Activated naive CD4-positive, alpha-beta T cell treated with anti-CD3 and anti-CD28 coated beads for 36 hours (primary cell): ENCODE results near the gene TMEM108. TPM values are rescaled to one million over a fixed set of nuclear protein-coding genes. Genes with fewer than 3 reads are reported as not detected.

Source experiments
- CTCF ChIA-PET: fragments of 350-600 bp; sonication (Branson Sonifier 250); formaldehyde crosslinking; loops from one replicate; lab custom pipeline; 2021; ENCODE audit warnings: antibody characterized with exemption; lab: Charles Lee
- DNase-seq: peaks from one replicate; pipeline ENCODE4 v3.0.0-alpha.2; 2020
- H3K27ac Mint-ChIP-seq: one replicate; pipeline ENCODE4 v1.8.0; 2021; ENCODE audit warnings: mild to moderate bottlenecking, mixed read lengths
- H3K27me3 Mint-ChIP-seq: one replicate; pipeline ENCODE4 v1.8.0; 2021; ENCODE audit warnings: low read depth, mixed read lengths
- H3K36me3 Mint-ChIP-seq: one replicate; pipeline ENCODE4 v1.8.0; 2021; ENCODE audit warnings: low read depth, mixed read lengths
- H3K4me1 Mint-ChIP-seq: one replicate; pipeline ENCODE4 v1.8.0; 2021; ENCODE audit warnings: low read depth, mixed read lengths
- H3K4me3 Mint-ChIP-seq: one replicate; pipeline ENCODE4 v1.8.0; 2021; ENCODE audit warnings: mild to moderate bottlenecking, moderate library complexity, mixed read lengths
- H3K9me3 Mint-ChIP-seq: one replicate; pipeline ENCODE4 v1.8.0; 2021; ENCODE audit warnings: mixed read lengths
- intact Hi-C: fragments of 100-400 bp; cut with micrococcal nuclease; formaldehyde crosslinking; loops from one replicate; pipeline ENCODE4 v1.15.1; 2023
- total RNA-seq, 2 experiments: library from RNA; stranded (reverse); gene quantifications; one replicate each; pipeline ENCODE4 v1.2.3, GENCODE V29; 2021

TMEM108 gene
- total RNA-seq, 2 experiments from 2014 or later, result not detected

GRCh38 chr3:133158686-133159085 is 120.5 kb downstream of the TMEM108 start:
- H3K4me3 Mint-ChIP-seq, result no peak overlapping the region
- CTCF ChIA-PET, result no interaction called here
- no peaks in the 10 kb centered on the region for H3K4me1 Mint-ChIP-seq
- H3K27me3 Mint-ChIP-seq, result peaks cover 4% of the 10 kb centered on the region
- no peaks in the 10 kb centered on the region for H3K9me3 Mint-ChIP-seq
- H3K27ac Mint-ChIP-seq, result no peak overlapping the region
- DNase-seq, result no peak
- intact Hi-C loops, result no loop called here
- no peaks in the 10 kb centered on the region for H3K36me3 Mint-ChIP-seq

- H3K36me3 Mint-ChIP-seq, result no peaks in the 10 kb centered on the region
- intact Hi-C loops, result no loop called here
- CTCF ChIA-PET, result interaction anchor here (0.5 kb wide), 1 partner anchor 264 kb away, joined by 3 read pairs; no protein-coding TSS in a partner anchor
- H3K27ac Mint-ChIP-seq, result no peak overlapping the region
- H3K4me3 Mint-ChIP-seq, result no peak overlapping the region
- no peak for DNase-seq
- H3K4me1 Mint-ChIP-seq, result no peaks in the 10 kb centered on the region
- H3K27me3 Mint-ChIP-seq, result peaks cover 12% of the 10 kb centered on the region
- H3K9me3 Mint-ChIP-seq, result no peaks in the 10 kb centered on the region
Measured at GRCh38 chr3:133159498-133160475, 121.6 kb downstream of the TMEM108 start.

DNA sequence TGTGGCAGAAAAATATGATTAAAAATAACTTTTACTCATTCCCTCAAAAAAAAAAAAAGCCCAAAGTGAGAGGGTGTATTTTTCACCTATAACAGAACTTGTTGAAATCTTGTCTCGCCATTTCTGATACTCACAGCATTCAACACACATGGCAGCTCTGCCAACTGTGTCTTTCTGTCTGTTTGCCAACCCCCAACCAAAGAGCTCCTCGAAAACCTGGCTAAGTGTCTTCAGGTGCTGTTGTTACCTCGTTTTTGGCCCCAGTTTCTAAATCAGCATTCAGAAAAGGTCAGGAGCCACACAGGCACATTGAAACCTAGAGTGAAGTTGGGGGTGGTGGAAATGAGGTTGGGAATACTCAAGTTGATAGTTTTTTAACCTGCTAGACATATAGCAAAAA is 123.5 kb downstream of the TMEM108 start:
- Mint-ChIP-seq H3K9me3 (no peaks in the 10 kb centered on the region), H3K4me1 (no peaks in the 10 kb centered on the region), H3K27me3 (peaks cover 15% of the 10 kb centered on the region), H3K27ac (no peak overlapping the region), H3K4me3 (no peak overlapping the region), H3K36me3 (no peaks in the 10 kb centered on the region)
- intact Hi-C loops, result no loop called here
- CTCF ChIA-PET, result no interaction called here
- no peak for DNase-seq

DNA sequence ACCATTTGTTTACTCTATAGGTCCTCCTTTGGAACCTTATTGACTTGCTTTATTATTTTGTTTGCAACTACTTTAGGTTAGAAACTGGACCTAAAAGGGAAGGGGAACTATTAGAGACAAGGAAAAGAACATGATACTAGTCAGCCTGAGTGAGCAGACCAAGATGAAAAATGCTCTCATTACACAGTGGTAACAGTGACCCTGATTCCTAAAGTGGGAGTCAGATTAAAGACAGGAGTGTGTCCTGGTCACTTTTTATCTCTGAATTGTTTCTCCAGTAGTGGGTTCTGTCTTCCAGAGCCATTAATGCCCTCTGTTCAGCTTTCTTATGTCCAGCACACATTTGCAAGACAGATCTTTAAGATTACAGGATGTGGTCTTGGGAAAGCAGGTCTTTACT is 124.1 kb downstream of the TMEM108 start:
- Mint-ChIP-seq H3K36me3 (no peaks in the 10 kb centered on the region), H3K4me1 (no peaks in the 10 kb centered on the region), H3K4me3 (no peak overlapping the region), H3K9me3 (no peaks in the 10 kb centered on the region), H3K27me3 (peaks cover 12% of the 10 kb centered on the region), H3K27ac (no peak overlapping the region)
- CTCF ChIA-PET, result no interaction called here
- DNase-seq, result no peak
- intact Hi-C loops, result no loop called here

- no peaks in the 10 kb centered on the region for H3K36me3 Mint-ChIP-seq
- H3K27ac Mint-ChIP-seq, result no peak overlapping the region
- H3K4me1 Mint-ChIP-seq, result no peaks in the 10 kb centered on the region
- DNase-seq, result no peak
- intact Hi-C loops, result no loop called here
- H3K9me3 Mint-ChIP-seq, result no peaks in the 10 kb centered on the region
- peaks cover 12% of the 10 kb centered on the region for H3K27me3 Mint-ChIP-seq
- no peak overlapping the region for H3K4me3 Mint-ChIP-seq
- CTCF ChIA-PET, result no interaction called here
Measured at GRCh38 chr3:133162670-133163305, 124.6 kb downstream of the TMEM108 start.

- DNase-seq, result no peak
- H3K27me3 Mint-ChIP-seq, result peaks cover 12% of the 10 kb centered on the region
- H3K36me3 Mint-ChIP-seq, result no peaks in the 10 kb centered on the region
- CTCF ChIA-PET, result no interaction called here
- H3K4me1 Mint-ChIP-seq, result no peaks in the 10 kb centered on the region
- intact Hi-C loops, result no loop called here
- H3K4me3 Mint-ChIP-seq, result no peak overlapping the region
- no peaks in the 10 kb centered on the region for H3K9me3 Mint-ChIP-seq
- H3K27ac Mint-ChIP-seq, result no peak overlapping the region
Measured at GRCh38 chr3:133167340-133168024, 129.3 kb downstream of the TMEM108 start.

- no peak for DNase-seq
Measured at GRCh38 chr3:133168025-133168401, 129.8 kb downstream of the TMEM108 start.

GRCh38 chr3:133169331-133170068 is 131.3 kb downstream of the TMEM108 start:
- no peak overlapping the region for H3K27ac Mint-ChIP-seq
- H3K27me3 Mint-ChIP-seq, result peaks cover 9% of the 10 kb centered on the region
- no peaks in the 10 kb centered on the region for H3K9me3 Mint-ChIP-seq
- intact Hi-C loops, result no loop called here
- CTCF ChIA-PET, result no interaction called here
- no peaks in the 10 kb centered on the region for H3K36me3 Mint-ChIP-seq
- no peak overlapping the region for H3K4me3 Mint-ChIP-seq
- H3K4me1 Mint-ChIP-seq, result no peaks in the 10 kb centered on the region
- DNase-seq, result no peak

More at GRCh38 chr3:133168025-133168401, 129.8 kb downstream of the TMEM108 start:
- peaks cover 15% of the 10 kb centered on the region for H3K27me3 Mint-ChIP-seq
- H3K27ac Mint-ChIP-seq, result no peak overlapping the region
- H3K36me3 Mint-ChIP-seq, result no peaks in the 10 kb centered on the region
- H3K4me1 Mint-ChIP-seq, result no peaks in the 10 kb centered on the region
- no peak overlapping the region for H3K4me3 Mint-ChIP-seq
- CTCF ChIA-PET, result no interaction called here
- no peaks in the 10 kb centered on the region for H3K9me3 Mint-ChIP-seq
- intact Hi-C loops, result no loop called here

DNA sequence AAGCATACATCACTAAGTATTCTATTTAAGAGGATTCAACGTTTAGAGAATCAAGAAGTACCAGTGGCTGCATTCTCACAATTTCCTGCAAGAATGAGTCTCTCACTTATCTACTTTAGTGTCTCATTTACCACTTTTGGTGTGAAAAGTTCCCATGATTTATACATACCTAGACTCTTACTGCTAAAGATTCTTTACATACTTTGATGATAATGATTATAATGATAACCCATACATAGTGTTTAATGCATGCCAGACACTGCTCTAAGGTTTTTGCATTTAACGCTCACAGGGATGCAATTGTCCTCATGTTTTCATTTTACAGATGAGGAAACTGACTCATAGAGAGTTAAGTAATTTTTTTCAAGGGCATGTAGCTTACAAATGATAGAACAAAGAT is 133.6 kb downstream of the TMEM108 start:
- DNase-seq, result no peak
- intact Hi-C loops, result no loop called here
- CTCF ChIA-PET, result no interaction called here
- H3K4me1 Mint-ChIP-seq, result no peaks in the 10 kb centered on the region
- no peak overlapping the region for H3K4me3 Mint-ChIP-seq
- no peaks in the 10 kb centered on the region for H3K36me3 Mint-ChIP-seq
- peaks cover 6% of the 10 kb centered on the region for H3K27me3 Mint-ChIP-seq
- H3K9me3 Mint-ChIP-seq, result no peaks in the 10 kb centered on the region
- H3K27ac Mint-ChIP-seq, result no peak overlapping the region

- Mint-ChIP-seq H3K27me3 (no peaks in the 10 kb centered on the region), H3K27ac (no peak overlapping the region), H3K9me3 (no peaks in the 10 kb centered on the region), H3K36me3 (no peaks in the 10 kb centered on the region), H3K4me1 (no peaks in the 10 kb centered on the region), H3K4me3 (no peak overlapping the region)
- intact Hi-C loops, result no loop called here
- no peak for DNase-seq
- CTCF ChIA-PET, result no interaction called here
Measured at GRCh38 chr3:133181392-133182150, 143.4 kb downstream of the TMEM108 start.

DNA sequence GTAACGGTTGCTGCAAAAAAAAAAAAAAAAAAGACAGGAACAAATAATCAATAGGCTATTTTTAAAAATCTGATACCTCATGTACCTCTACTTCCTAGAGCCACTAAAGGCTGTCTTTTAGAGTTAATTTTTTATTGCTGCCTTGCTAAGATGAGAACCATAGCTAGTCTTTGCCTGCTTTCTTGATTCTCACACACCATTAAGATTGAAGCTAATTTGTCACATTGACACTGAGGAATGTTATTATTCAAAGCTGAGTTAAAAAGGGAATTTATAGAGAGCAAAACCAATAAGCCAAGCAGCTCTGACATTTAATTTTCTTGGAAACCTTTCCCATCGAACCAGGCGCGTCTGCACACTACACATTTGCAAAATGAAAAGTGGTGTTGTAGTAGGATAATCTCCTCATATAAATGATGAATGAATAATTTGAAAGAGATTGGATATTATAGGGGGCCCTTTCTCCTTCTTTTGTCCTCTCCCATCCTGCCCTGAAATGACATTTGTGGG is 149.7 kb downstream of the TMEM108 start:
- H3K36me3 Mint-ChIP-seq, result no peaks in the 10 kb centered on the region
- DNase-seq, result no peak
- peaks cover 7% of the 10 kb centered on the region for H3K27me3 Mint-ChIP-seq
- H3K4me1 Mint-ChIP-seq, result no peaks in the 10 kb centered on the region
- H3K9me3 Mint-ChIP-seq, result no peaks in the 10 kb centered on the region
- CTCF ChIA-PET, result no interaction called here
- no peak overlapping the region for H3K4me3 Mint-ChIP-seq
- intact Hi-C loops, result no loop called here
- no peak overlapping the region for H3K27ac Mint-ChIP-seq
